GM19099 (cell line): ENCODE data around the gene SLC25A41.

Experiments
- POLR2A ChIP-seq: IDR thresholded peaks from 3 replicates; pipeline ENCODE4 v1.6.1; 2011; ENCODE audit warnings: low read depth; ENCODE audit not compliant: insufficient read length; ENCODE audit errors: extremely low read depth

Gene SLC25A41

DNA sequence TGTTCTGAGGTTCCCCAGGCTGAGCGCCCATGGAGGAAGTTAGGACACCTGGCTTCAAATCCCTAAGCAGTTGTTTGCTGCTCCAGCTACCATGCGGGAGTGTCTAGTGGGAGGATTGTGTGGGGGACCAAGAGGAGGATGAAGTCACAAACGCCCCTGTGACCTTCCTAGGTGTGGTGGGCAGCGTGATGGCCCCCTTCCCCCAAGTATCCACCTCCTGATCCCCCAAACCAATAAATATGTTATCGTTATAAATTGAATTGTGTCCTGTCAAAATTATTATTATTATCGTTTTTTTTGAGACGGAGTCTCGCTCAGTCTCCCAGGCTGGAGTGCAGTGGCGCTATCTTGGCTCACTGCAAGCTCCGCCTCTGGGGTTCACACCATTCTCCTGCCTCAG lies at the start of gene SLC25A41:
TSS of gene SLC25A41 (minus strand) at position 101 of the 400 bp plus-strand sequence. CDS start at position 31, 70 bp downstream.
- TF ChIP-seq POLR2A = no peak

DNA sequence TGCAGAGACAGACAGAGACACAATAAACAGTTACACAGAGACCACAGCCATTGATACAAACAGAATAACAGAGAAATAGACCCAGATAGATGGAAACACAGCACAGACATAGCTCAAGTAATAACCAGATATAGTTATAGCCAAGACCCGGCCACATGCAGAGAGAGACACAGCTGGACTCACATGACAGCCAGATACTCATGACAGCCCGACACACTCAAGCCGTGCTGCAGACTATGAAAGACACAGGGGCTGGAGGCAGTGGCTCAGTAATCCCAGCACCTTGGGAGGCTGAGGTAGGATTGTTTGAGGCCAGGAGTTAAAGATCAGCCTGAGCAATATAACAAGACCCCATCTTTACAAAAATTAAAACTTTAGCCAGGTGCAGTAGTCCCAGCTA lies 49.7 kb upstream of the SLC25A41 start:
- no peak for TF ChIP-seq POLR2A

DNA sequence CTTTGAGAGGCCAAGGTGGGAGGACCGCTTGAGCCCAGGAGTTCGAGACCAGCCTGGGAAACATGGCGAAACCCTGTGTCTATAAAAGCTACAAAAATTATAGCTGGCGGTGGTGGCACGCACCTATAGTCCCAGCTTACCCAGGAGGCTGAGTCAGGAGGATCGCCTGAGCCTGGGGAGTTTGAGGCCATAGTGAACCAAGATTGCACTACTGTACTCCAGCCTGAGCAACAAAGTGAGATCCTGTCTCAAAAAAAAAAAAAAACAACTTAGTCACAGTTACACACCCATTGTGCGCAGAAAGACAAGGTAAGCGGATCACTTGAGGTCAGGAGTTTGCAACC lies 48.8 kb upstream of the SLC25A41 start:
- no peak for TF ChIP-seq POLR2A

DNA sequence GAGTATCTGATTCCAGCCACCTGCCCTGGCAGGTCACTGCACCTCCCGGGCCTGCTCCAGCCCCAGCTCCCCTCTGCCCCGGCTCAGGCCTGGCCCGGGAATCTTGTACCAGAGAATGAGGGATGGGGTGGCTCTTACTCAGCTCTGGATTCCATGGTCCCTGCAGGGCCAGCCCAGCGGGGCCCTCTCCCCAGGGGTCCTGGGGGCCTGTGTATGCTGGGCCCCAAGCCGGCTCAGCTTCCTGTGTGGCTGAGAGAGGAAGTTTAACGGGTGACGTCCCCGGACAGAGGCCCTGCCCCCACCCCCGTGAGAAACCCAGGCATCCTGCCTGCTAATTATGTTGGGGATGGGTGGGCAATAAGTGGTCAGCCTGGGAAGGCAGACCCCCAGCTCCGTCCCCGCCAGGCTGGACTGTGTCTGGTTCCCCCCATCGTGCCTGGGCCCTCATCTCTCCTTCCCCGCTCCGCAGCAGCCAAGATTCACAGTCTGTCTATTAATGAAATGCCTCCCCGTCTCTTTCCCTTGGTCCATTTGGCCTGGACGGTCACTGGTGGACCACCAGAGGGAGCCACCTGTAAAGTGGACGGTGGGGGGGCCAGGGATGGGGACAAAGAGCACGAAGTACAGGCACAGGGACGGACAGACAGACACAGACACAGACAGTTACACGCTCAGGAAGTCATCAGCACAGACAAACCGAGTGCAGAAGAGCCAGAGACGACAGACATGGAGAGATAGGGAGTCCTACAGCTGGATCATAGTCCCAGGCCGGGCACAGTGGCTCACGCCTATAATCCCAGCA lies 48.2 kb upstream of the SLC25A41 start, which contains the start of gene DENND1C:
TSS of gene DENND1C (minus strand) at position 247 of the 802 bp plus-strand sequence. CDS start at position 155, 92 bp downstream.
- TF ChIP-seq POLR2A = peak; percentile 71

DNA sequence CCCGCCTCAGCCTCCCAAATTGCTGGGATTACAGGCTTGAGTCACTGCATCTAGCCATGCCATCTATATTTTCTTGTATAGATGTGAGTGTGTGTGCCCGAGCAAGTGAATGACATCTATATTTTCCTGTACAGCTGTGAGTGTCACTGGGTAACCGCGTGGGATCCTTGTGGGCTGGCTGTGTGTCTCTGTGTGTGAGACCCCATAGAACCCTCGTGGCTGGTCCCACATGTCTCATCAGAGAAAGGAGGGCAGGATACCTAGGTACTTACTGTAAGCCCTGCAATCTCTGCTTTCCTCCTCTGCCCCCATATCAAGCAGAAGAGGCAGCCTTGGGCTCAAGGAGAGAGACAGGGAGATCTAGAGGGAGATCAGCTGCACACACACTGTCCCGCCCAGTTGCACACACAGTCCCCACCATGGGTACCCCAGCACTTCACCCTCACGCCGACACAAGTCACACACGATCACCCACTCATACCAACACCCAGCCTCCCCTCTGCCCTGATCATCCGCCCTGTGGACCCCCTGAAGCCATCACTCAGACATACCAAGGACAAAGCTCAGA lies 47.4 kb upstream of the SLC25A41 start:
- no peak for TF ChIP-seq POLR2A

DNA sequence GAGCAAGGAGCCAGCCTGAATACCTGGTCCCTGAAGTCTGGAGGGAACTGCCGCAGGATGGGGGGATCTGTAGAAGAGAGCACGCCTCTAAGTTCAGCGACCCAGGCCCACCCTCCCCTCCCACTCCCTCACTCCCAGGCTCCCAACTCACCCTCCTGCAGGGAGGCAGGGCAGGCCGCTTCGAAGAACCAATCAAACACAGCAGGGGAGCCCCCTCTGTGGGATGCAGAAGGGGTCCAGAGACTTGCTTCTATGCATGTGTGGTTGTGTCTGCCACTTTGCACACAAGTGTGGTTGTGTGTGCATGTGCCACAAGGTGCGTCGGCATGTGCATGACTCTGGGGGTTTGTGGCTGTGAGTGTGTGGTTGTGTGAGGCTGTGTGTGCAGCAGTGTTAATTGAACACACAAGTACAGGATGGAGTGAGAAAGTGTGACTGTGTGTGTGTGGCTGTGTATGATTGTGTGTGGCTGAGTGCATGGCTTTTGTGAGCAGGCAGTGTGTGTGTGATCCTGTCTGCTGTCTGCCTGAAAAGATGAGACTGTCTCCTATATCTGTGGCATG lies 46.4 kb upstream of the SLC25A41 start:
- TF ChIP-seq POLR2A = no peak

DNA sequence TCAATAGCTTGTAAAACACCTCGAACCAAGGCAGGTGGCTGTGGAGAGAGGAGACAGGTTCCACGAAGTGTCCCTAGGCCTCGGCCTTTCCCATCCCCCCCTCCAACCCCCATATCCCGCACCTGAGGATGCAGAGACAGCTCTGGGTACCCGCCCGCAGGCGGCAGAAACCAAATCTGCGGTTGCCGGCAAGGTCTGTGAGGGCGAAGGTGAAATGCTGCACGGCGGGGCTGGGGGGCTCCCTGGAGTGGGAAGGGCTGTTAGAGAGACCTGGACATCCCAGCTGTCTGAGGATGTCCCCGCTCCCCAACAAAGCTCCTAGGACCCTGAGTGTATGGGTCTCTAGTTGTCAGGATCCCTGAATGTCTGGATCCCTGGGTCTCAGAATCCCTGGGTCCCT lies 45.3 kb upstream of the SLC25A41 start:
- TF ChIP-seq POLR2A = no peak

DNA sequence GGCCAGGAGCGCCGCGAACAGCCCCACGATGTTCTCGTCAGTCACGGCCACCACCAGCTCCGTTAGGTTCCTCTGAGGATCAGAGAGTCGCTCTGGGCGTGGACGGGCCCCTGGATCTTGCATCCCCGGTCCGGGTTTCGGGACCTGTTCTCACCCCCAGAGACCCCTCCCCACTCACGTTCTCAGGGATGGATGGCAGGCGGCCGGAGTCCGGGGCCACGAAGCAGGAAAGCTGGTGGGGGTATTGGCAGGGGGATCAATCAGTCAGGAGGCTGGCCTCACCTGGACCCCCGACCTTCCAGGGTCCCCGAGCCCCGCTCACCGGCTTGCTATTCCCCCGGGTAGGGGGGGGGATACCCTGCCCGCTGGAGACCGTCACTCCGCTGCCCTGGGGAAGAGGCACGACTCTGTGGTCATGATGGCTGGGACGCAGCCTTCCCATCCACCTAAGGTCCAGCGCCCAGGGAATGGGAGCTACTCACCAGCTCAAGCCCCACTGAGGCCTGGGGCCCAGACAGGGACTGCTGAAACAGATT lies 43.4 kb upstream of the SLC25A41 start:
- no peak for TF ChIP-seq POLR2A

DNA sequence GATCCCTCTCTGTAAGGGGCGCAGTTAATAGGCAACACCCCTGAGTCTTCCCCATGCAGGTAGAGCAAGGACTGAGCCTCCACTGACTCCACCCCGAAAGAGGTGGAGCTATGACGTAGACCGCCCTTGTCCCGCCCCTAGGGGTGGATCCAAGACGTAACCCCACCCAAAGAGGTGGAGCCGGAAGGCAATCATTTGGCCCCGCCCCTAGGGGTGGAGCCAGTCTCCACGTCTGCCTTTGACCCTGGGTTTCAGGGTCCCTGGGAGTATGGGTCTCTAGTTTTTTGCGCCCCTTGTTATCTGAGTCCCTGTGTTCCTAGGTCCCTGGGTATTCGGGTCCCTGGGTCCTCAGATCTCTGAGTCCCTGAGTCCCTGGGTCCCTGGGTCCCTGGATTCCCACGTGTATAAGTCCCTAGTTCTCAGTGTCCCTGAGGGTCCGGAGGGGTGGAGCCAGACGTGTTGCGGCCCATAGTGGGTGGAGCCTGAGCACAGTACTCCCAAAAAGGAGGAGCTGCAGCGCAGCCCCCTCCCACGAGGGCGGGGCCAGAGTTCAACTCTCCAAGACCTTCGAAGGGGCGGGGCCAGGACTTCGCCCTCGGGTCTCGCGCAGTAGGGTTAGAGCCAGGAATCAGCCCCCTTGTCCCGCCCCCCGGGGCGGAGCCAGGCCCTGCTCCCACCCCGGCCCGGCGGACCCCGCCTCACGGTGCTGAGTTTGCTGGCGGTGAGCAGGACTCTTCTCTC lies 42.8 kb upstream of the SLC25A41 start:
- no peak for TF ChIP-seq POLR2A

DNA sequence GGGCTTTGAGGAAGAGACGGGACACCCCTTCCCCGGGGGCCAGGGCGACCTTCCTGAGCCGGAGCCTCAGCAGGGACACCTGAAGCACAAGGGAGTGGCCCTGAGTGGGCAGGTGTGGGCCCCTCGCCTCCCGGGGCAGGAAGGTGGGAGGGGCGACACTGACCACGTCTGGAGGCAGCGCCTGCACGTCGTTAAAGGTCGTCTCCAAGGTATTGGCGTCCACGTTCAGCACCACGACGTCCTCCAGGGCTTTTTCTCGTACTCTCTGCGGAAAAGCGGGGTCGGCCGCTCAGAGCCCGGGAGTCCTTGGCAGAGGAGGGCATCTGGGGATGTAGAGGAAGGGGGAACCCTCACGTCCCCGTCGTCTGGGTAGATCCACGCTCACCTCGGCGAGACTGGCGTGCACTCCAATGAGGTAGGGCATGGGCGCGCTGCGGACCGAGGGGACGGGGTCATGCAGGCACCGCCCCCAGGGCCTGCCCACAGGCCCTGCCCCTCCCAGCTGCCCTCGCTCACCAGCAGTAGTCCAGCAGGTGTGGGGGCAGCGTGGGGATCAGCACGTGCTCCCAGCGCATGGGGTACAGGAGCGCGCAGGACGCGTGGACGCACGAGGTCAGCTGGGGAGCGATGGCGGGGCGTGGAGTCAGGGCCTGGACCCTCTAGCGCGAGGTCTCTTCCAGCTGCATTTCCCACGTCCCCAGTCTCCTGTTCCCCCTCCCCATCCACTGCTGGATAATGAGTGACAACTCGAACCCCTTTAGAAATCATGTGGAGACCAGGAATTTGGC lies 42.0 kb upstream of the SLC25A41 start:
- TF ChIP-seq POLR2A = no peak

DNA sequence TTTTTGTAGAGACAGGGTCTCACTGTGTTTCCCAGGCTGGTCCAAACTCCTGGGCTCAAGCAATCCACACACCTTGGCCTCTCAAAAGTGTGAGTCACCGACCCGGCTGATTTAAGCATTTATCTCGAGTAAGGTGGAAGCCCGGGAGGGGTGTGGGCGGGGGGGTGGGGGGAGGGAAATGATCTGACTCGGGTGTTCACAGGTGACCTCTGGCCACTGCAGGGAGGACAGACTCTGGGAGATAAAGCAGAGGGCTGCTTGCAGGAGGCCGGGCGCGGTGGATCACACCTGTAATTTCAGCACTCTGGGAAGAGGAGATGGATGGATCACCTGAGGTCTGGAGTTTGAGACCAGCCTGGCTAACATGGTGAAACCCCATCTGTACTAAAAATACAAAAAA lies 40.1 kb upstream of the SLC25A41 start:
- no peak for TF ChIP-seq POLR2A

DNA sequence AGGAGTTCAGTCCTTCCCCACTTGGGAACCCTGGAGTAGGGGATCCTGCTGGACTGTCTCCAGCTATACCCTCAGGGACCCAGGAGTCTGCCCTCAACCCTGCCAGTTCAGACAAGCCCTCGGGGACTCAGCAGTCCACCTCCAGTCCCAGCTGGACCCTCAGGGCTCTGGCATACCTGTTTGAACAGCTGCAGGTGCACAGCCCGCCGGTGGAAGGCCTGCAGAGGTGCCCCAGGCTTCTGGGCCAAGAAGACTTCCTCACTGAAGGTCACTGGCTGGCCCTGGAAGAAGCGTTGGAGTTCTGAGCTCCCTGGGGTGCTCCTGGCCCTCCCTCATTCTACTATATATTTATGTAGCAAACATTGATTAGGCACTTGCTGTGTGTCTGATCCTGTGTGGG lies 39.1 kb upstream of the SLC25A41 start:
- no peak for TF ChIP-seq POLR2A

DNA sequence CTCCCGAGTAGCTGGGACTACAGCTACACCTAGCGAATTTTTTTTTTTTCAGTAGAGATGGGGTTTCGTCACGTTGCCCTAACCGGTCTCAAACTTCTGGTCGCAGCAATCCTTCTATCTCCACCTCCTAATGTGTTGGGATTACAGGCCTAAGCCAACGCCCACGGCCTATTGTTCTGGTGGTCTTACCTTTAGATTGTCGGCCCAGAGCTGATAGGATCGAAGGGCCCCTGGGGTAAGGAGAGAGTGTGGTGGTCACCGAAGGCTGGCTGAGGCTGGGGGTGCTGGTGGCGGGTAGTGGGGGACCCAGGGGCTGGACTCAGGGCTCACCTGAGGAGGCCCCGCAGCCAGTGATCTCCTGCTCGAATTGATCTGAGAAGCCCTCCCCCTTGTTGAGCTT lies 37.5 kb upstream of the SLC25A41 start:
- TF ChIP-seq POLR2A = no peak

DNA sequence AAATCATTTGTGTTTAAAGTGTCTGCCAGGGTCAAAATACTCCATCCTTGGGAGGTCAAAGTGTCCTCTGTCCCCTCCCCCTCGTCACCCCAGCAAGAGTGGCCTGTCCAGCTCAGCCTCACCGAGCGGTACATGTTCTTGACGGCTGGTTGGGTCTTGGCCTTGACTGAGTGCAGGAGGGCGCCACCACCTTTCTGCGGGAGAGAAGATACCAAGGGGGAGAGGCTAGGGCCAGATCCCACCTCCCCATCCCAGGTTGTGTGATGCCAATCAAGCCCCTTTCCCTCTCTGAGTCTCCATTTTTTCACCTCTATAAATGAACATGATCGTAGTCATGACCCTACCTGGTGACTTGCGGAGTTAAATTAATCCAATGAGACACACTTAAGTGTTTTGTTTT lies 36.6 kb upstream of the SLC25A41 start:
- TF ChIP-seq POLR2A = no peak

DNA sequence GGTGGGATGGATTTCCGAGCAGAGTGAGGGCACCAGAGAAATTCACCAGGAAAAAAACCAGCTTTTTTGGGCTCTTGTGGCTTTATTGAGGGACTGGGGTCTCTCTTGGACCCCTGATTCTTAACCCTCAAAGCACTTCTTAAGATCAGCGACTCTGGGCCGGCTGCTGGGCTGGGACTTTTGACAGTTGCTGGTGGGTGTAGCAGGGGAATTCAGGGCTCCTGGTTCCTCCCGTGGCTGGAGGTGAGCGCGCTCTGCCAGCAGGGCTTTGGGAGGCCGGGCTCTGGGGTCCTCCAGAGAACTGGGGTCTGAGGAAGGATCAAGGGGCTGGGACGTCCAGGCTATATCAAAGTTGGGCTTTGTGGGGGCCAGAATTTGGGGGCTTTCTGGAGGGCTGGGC lies 33.8 kb upstream of the SLC25A41 start:
- no peak for TF ChIP-seq POLR2A

DNA sequence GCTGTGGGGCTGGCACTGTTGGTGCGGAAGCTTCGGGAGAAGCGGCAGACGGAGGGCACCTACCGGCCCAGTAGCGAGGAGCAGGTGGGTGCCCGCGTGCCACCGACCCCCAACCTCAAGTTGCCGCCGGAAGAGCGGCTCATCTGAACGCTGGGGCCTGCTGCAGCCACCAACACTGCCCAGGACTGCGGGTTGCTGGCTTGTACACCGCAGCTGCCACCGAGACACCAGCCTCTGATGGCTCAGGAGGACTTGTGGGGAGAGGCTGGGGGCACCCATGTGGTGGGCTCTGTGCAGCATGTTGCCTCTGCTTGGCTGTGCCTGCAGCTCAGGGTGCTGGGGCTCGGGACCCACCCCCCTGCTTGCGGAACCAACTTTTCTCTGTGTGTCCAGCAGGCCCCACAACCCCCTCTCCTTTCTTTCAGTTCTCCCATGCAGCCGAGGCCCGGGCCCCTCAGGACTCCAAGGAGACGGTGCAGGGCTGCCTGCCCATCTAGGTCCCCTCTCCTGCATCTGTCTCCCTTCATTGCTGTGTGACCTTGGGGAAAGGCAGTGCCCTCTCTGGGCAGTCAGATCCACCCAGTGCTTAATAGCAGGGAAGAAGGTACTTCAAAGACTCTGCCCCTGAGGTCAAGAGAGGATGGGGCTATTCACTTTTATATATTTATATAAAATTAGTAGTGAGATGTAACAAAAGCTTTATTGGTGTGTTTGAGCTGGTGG lies 33.1 kb upstream of the SLC25A41 start:
- no peak for TF ChIP-seq POLR2A
